HFF-Myc (cell line): ENCODE measurements around the gene TXNDC8.
"Not testable (repeated sequence)": the region's sequence is repeated elsewhere in the genome, so short reads cannot be mapped to it uniquely, and the experiment has no call there.

ENCODE experiments used
- DNase-seq: peaks from one replicate; pipeline ENCODE4 v3.0.0-alpha.2; 2011; ENCODE audit warnings: low read depth; ENCODE audit errors: extremely low read depth
- H3K4me3 ChIP-seq: replicated peaks from 2 replicates; pipeline ENCODE4 v1.5.1; 2011; ENCODE audit warnings: low read depth, mild to moderate bottlenecking, control low read depth, low read length
- TF ChIP-seq, protein P1 (sequence below): IDR thresholded peaks from 2 replicates; pipeline ENCODE4 v1.5.1; 2012; ENCODE audit warnings: mild to moderate bottlenecking, low read depth, low read length, control low read depth; ENCODE audit errors: missing control alignments

The TXNDC8 gene

DNA sequence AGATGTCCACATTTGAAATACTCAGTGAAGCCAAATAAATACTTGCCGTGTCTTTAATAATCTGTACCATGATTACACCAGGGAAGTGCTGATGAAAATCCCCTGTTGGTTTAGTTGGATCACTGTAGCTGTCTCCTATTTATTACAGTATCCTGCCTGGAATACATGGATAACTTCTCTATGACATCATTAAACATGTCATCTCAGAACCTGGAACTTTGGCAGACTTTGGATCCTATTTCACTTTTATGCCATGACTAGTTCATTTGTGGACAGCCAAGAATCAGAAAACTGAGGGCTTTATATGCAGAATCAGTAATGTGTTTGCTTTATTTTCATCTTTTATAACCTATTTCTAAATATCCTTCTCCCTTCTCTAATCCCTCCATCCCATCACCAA is at the start of gene TXNDC8:
Gene TXNDC8 (minus strand): TSS at position 137 of the 400 bp plus-strand sequence.
- H3K4me3 ChIP-seq = no peak within 1 kb of the TSS
- TF ChIP-seq, protein P1, sequence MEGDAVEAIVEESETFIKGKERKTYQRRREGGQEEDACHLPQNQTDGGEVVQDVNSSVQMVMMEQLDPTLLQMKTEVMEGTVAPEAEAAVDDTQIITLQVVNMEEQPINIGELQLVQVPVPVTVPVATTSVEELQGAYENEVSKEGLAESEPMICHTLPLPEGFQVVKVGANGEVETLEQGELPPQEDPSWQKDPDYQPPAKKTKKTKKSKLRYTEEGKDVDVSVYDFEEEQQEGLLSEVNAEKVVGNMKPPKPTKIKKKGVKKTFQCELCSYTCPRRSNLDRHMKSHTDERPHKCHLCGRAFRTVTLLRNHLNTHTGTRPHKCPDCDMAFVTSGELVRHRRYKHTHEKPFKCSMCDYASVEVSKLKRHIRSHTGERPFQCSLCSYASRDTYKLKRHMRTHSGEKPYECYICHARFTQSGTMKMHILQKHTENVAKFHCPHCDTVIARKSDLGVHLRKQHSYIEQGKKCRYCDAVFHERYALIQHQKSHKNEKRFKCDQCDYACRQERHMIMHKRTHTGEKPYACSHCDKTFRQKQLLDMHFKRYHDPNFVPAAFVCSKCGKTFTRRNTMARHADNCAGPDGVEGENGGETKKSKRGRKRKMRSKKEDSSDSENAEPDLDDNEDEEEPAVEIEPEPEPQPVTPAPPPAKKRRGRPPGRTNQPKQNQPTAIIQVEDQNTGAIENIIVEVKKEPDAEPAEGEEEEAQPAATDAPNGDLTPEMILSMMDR = no peak
- no peak for DNase-seq

DNA sequence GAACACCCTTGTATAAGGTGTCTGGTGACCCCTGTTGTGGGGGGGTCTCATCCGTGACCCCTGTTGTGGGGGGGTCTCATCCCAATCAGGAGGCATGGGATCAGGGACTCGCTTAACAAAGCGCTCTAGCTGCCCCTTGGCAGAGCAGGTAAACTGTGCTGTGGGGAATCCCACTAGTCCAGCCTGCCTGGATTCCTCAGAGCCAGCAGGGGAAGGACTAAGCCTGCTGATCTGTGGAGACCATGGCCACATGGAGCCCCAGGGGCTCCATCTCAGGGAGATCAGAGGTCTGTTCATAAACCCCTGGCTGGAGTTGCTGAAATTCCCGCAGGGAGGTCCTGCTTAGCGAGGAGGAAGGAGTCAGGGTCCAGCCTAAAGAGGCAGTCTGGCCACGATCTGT is 45.8 kb upstream of the TXNDC8 start:
- DNase-seq = no peak
- TF ChIP-seq, protein P1 = no peak
- no peak overlapping the region for H3K4me3 ChIP-seq

DNA sequence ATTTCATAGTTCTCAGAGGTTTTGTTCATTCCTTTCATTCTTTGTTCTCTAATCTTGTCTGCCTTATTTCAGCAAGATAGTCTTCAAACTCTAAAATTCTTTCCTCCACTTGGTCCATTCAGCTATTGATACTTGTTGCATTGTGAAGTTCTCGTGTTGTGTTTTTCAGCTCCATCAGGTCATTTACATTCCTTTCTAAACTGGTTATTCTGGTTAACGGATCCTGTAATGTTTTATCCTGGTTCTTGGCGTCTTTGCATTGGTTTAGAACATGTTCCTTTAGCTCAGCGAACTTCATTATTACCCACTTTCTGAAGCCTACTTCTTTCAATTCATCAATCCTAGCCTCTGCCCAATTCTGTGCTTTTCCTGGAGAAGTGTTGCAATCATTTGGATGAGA is 45.1 kb upstream of the TXNDC8 start:
- no peak for DNase-seq
- TF ChIP-seq, protein P1 = no peak
- no peak overlapping the region for H3K4me3 ChIP-seq

DNA sequence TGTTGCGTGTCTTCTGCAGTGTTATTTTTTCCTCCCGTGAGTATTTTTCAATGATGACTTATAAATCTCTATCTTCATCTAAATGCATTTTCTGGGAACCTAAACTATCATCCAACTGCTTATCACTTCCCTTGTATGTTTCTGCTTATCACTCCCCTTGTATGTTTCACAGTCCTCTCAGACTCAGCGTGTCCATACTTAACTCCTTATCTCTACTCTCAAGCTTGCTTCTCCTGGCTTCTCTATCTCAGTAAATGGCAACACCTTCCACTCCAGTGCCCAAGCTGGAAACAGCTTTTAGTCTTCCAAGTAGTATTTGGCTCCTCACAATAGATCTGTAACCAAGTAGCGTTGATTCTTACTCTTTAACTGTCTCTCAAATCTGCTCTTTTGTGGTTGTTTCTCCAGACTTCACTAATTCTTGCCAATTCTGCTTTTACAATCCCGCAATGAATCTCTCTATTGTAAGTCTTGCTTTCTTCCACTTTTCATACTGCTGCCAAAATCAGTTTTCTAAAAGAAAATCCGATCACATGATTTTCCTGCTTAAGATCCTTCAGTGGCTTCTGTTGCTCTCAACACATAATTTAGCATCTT is 33.8 kb upstream of the TXNDC8 start:
- H3K4me3 ChIP-seq = no peak overlapping the region
- TF ChIP-seq, protein P1 = no peak

DNA sequence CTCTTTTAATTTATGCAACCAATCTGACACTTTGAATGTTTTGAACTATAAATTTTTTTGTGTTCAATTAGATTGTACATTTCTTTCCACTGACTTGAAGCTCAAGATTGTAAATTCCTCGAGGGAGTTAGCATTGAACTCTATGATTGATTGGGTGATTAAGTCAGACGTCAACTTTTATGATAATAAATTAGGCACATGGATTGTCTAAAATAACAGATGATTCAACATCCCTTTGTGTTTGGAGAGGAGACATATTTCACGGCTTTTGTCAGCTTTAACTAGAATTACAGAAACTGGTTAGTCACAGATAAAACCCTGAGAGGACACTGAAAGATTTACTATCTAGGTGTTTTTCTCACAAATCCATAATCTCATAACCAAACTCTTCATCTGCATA is 32.7 kb upstream of the TXNDC8 start:
- no peak for DNase-seq
- no peak overlapping the region for H3K4me3 ChIP-seq
- TF ChIP-seq, protein P1 = no peak

More for the DNA sequence above, 33.8 kb upstream of the TXNDC8 start:
- no peak for DNase-seq

DNA sequence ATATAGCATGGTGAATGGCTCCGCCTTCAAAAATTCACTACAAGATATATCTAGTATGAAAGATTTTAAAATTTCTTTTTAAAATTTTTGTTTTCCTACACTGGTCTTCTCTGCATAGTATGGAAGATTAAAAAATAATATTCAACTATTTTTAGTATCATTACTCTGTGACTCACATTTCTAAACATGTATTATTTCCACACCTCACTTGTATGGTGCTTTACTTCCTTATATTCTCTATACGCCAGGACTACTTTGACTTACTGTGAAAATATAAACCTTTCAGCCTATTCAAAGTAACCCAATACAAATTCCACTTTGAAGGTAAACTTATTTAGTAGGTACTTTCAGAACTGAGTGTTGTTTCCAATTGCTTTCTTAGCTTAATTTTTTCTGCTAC is 26.8 kb upstream of the TXNDC8 start:
- DNase-seq = no peak
- no peak overlapping the region for H3K4me3 ChIP-seq
- TF ChIP-seq, protein P1 = no peak

- DNase-seq, H3K4me3 ChIP-seq: not testable (repeated sequence)
These were observed 21.3 kb upstream of the TXNDC8 start for GRCh38 chr9:110358992-110359391.
